OCI-LY1 (cell line): ENCODE measurements around the gene P4HB.

ENCODE experiments used
- H2AFZ ChIP-seq: fragments of 200-600 bp; sonication (generic), shearing (Covaris generic); 2 replicates; pipeline ENCODE4 v1.6.0; 2014; ENCODE audit warnings: antibody characterized with exemption, mild to moderate bottlenecking, low read length
- H3F3A ChIP-seq: fragments of 200-600 bp; sonication (generic), shearing (Covaris generic); 2 replicates; pipeline ENCODE4 v1.6.0; 2014; ENCODE audit warnings: mild to moderate bottlenecking, antibody characterized with exemption, low read length, moderate library complexity; ENCODE audit not compliant: insufficient read depth
- H3K27ac ChIP-seq: fragments of 200-600 bp; sonication (generic); 2 replicates; pipeline ENCODE4 v1.5.1; 2014; ENCODE audit warnings: low read length, mixed run types, mild to moderate bottlenecking, low read depth; ENCODE audit not compliant: poor library complexity, severe bottlenecking
- H3K27me3 ChIP-seq: fragments of 200-600 bp; sonication (generic); 2 replicates; pipeline ENCODE4 v1.6.0; 2014; ENCODE audit warnings: antibody characterized with exemption, mild to moderate bottlenecking, low read length, moderate library complexity; ENCODE audit not compliant: insufficient read depth
- H3K36me3 ChIP-seq: fragments of 200-600 bp; sonication (generic); 2 replicates; pipeline ENCODE4 v1.6.1; 2014; ENCODE audit warnings: mild to moderate bottlenecking, antibody characterized with exemption, low read length, moderate library complexity, mixed read lengths; ENCODE audit not compliant: insufficient read depth
- H3K4me1 ChIP-seq: fragments of 200-600 bp; sonication (generic); 2 replicates; pipeline ENCODE4 v1.5.1; 2014; ENCODE audit warnings: mild to moderate bottlenecking, low read length, moderate library complexity; ENCODE audit not compliant: insufficient read depth, severe bottlenecking
- H3K4me2 ChIP-seq: fragments of 200-600 bp; sonication (generic), shearing (Covaris generic); 2 replicates; pipeline ENCODE4 v1.6.1; 2014; ENCODE audit warnings: low read length
- H3K4me3 ChIP-seq: fragments of 200-600 bp; sonication (generic); 2 replicates; pipeline ENCODE4 v1.5.1; 2014; ENCODE audit warnings: low read length, low read depth, mild to moderate bottlenecking, mixed read lengths; ENCODE audit not compliant: poor library complexity, severe bottlenecking
- H3K79me2 ChIP-seq: fragments of 200-600 bp; shearing (Covaris generic); 2 replicates; pipeline ENCODE4 v1.6.1; 2016; ENCODE audit warnings: mixed run types, low read length, mixed read lengths; ENCODE audit not compliant: insufficient read depth
- H3K9ac ChIP-seq: fragments of 200-600 bp; sonication (generic), shearing (Covaris generic); 2 replicates; pipeline ENCODE4 v1.6.1; 2014; ENCODE audit warnings: mild to moderate bottlenecking, low read length, mixed read lengths
- H3K9me2 ChIP-seq: fragments of 200-600 bp; sonication (generic), shearing (Covaris generic); 2 replicates; pipeline ENCODE4 v1.6.1; 2014; ENCODE audit warnings: low read depth, mild to moderate bottlenecking, low read length, mixed read lengths
- H3K9me3 ChIP-seq: fragments of 200-600 bp; shearing (Covaris generic); 2 replicates; pipeline ENCODE4 v1.6.1; 2014; ENCODE audit warnings: low read length, mixed read lengths
- H4K20me1 ChIP-seq: fragments of 200-600 bp; sonication (generic), shearing (Covaris generic); 2 replicates; pipeline ENCODE4 v1.6.0; 2016; ENCODE audit warnings: mild to moderate bottlenecking, low read length; ENCODE audit not compliant: insufficient read depth
- EZH2 ChIP-seq: fragments of 200-600 bp; sonication (generic), shearing (Covaris generic); IDR thresholded peaks from 2 replicates; pipeline ENCODE4 v1.8.0; 2017; ENCODE audit warnings: borderline replicate concordance, mixed run types, mild to moderate bottlenecking, antibody characterized with exemption, low read length, moderate library complexity, mixed read lengths
- TF ChIP-seq, protein P1 (sequence below): fragments of 200-600 bp; sonication (generic), shearing (Covaris generic); IDR thresholded peaks from 2 replicates; pipeline ENCODE4 v1.5.1; 2017; ENCODE audit warnings: mild to moderate bottlenecking, antibody characterized with exemption, low read length, moderate library complexity, mixed read lengths

Gene P4HB

DNA sequence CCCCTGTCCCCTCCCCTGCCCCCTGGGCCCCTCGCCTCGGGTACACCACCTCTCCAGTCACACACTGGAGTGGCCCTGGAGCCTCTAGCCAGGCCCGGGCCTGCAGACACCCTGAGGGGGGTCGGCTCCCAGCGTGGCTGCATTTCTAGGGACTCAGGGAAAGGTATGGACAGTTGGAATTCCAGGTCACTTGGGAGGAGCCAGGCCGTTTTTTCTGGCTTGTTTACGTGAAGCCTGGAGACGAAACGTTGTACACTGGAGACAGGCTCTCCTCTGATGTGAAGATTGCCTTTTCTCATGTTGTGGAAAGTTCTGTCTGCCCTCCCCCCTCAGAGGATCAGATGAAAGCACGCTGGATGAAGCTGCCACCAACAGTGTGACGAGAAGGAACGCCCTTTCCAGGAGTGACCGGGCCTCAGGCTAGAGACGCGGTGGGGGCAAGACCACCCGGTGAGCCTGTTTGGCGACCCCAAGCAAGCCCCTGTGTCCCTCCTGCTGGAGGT, 21.5 kb downstream of the P4HB start:
- Histone ChIP-seq H3K9me3 (no peaks in the 10 kb centered on the region), H3K27ac (no peak overlapping the region), H3K9ac (no peak overlapping the region), H3K27me3 (no peaks in the 10 kb centered on the region), H3K4me2 (no peak overlapping the region), H3K36me3 (peaks cover 16% of the 10 kb centered on the region), H3K79me2 (no peaks in the 10 kb centered on the region), H3K4me3 (no peak overlapping the region), H3K9me2 (no peaks in the 10 kb centered on the region), H3F3A (no peaks in the 10 kb centered on the region), H4K20me1 (no peaks in the 10 kb centered on the region), H2AFZ (no peak overlapping the region), H3K4me1 (peaks cover 11% of the 10 kb centered on the region)
- TF ChIP-seq, protein P1, sequence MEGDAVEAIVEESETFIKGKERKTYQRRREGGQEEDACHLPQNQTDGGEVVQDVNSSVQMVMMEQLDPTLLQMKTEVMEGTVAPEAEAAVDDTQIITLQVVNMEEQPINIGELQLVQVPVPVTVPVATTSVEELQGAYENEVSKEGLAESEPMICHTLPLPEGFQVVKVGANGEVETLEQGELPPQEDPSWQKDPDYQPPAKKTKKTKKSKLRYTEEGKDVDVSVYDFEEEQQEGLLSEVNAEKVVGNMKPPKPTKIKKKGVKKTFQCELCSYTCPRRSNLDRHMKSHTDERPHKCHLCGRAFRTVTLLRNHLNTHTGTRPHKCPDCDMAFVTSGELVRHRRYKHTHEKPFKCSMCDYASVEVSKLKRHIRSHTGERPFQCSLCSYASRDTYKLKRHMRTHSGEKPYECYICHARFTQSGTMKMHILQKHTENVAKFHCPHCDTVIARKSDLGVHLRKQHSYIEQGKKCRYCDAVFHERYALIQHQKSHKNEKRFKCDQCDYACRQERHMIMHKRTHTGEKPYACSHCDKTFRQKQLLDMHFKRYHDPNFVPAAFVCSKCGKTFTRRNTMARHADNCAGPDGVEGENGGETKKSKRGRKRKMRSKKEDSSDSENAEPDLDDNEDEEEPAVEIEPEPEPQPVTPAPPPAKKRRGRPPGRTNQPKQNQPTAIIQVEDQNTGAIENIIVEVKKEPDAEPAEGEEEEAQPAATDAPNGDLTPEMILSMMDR = no peak
- no peak for TF ChIP-seq EZH2

DNA sequence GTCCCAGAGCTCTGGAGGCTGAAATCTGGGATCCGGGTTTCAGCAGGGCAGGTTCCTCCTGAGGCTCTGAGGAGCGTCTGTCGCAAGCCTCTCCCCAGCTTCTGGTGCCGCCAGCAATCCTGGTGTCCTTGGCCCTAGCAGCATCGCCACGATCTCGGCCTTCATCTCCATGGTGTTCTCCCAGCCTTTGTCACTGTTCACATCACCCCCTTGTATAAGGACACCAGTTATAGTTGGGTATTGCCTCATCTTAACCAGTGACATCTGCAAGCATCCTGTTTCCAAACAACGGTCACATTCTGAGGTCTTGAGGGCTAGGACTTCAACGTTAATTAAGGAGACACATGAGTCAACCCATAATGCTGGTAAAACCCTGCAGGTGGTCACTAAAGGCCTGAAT, 22.7 kb downstream of the P4HB start:
- Histone ChIP-seq H4K20me1 (no peaks in the 10 kb centered on the region), H3K4me2 (no peak overlapping the region), H3K9me3 (no peaks in the 10 kb centered on the region), H3K36me3 (peaks cover 4% of the 10 kb centered on the region), H3F3A (no peaks in the 10 kb centered on the region), H3K4me3 (no peak overlapping the region), H3K4me1 (peaks cover 17% of the 10 kb centered on the region), H3K27ac (no peak overlapping the region), H3K27me3 (no peaks in the 10 kb centered on the region), H3K9ac (no peak overlapping the region), H3K9me2 (no peaks in the 10 kb centered on the region), H2AFZ (no peak overlapping the region), H3K79me2 (no peaks in the 10 kb centered on the region)
- TF ChIP-seq EZH2 = no peak
- TF ChIP-seq, protein P1 = no peak

DNA sequence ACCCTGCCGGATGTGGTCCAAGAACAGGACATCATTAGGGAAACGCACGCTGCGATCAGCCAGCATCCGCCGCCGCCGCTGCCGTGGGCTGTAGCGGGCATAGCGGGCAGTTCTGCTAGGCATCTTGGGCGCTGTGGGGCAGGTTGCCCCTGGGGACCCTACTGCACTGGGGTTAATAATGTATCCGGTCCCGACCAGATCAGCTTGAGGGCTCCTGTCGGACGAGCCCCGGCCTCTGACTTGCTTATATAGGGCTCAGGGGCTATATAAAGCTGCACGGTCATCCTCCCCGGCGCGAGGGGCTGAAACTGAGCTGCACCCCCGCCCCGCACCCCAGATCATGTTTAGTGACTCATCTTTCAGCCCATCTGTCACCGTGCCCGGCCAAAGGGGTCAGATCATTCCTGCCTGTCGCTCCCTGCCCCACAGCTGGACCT, 25.5 kb downstream of the P4HB start, which contains the start of gene PPP1R27:
TSS of gene PPP1R27 (minus strand) at position 220 of the 437 bp plus-strand sequence. CDS start at position 123, 97 bp downstream.
- peak within 1 kb of the TSS; percentile 92 for H3K9ac ChIP-seq
- no peaks in the 10 kb centered on the region for H3K79me2 ChIP-seq
- H3K9me2 ChIP-seq = no peaks in the 10 kb centered on the region
- TF ChIP-seq, protein P1 = no peak
- TF ChIP-seq EZH2 = no peak
- H3K36me3 ChIP-seq = no peaks in the 10 kb centered on the region
- no peaks in the 10 kb centered on the region for H3F3A ChIP-seq
- peak within 1 kb of the TSS; percentile 88 for H3K4me2 ChIP-seq
- no peaks in the 10 kb centered on the region for H4K20me1 ChIP-seq
- no peaks in the 10 kb centered on the region for H3K9me3 ChIP-seq
- no peak within 1 kb of the TSS for H3K27ac ChIP-seq
- no peaks in the 10 kb centered on the region for H3K27me3 ChIP-seq
- peak within 1 kb of the TSS; percentile 86 for H3K4me3 ChIP-seq
- no peak within 1 kb of the TSS for H2AFZ ChIP-seq
- H3K4me1 ChIP-seq = peaks cover 29% of the 10 kb centered on the region
